HepG2 (cell line): Measurements from ENCODE around the gene ACO1. TPM values are rescaled to one million over a fixed set of nuclear protein-coding genes. Genes with fewer than 3 reads are reported as not detected.
A peak's percentile ranks its signal among the peaks of the same experiment; 100 is the strongest.

ENCODE experiments used
- ATAC-seq: fragments of 200-7000 bp; cut with Tn5 transposase; 3 replicates; pipeline ENCODE4 v1.9.1; 2020; ENCODE audit warnings: mild to moderate bottlenecking, moderate library complexity
- BruUV-seq: library from RNA; stranded (reverse); fragments of 400-500 nt; replicated peaks from 2 replicates; lab custom pipeline; 2021; lab: Mats Ljungman, UMichigan
- CTCF ChIA-PET: fragments of 300-600 bp; formaldehyde crosslinking; extraction: SDS; loops from one replicate; lab custom pipeline; 2021; ENCODE audit warnings: low total read pairs, inconsistent platforms, low intra/inter-chr PET ratio; lab: Yijun Ruan, JAX
- POLR2A ChIA-PET: fragments of 350-600 bp; sonication (Branson Sonifier 250); formaldehyde crosslinking; loops from one replicate; lab custom pipeline; 2020; ENCODE audit warnings: antibody characterized with exemption, inconsistent platforms; lab: Yijun Ruan, JAX
- DNase-seq: peaks from one replicate; pipeline ENCODE4 v3.0.0-alpha.2; 2015; ENCODE audit warnings: low spot score
- FAIRE-seq: peaks from 3 replicates; lab custom pipeline; 2011; peaks lifted over from hg19 to GRCh38; lab: Jason Lieb, UNC
- H2AFZ ChIP-seq: one replicate; pipeline ENCODE4 v1.6.1; 2011; ENCODE audit warnings: low read length, inconsistent platforms
- H3K27ac ChIP-seq: fragments of 300-600 bp; 3 replicates; pipeline ENCODE4 v1.8.0; 2011; ENCODE audit warnings: mixed run types, mild to moderate bottlenecking, mixed read lengths, low read length, inconsistent platforms; ENCODE audit not compliant: insufficient read depth; ENCODE audit errors: extremely low read length
- H3K27me3 ChIP-seq, 2 experiments: fragments of 200-600 bp in 1 of 2; 2 replicates in 1 of 2; 3 replicates in 1 of 2; pipeline versions ENCODE4 v1.6.0 to v1.8.0; 2011; ENCODE audit warnings: low read length in 2 of 2, mild to moderate bottlenecking in 2 of 2, moderate library complexity in 2 of 2, inconsistent platforms in 1 of 2; ENCODE audit not compliant: insufficient read depth in 2 of 2, control insufficient read depth in 1 of 2
- H3K36me3 ChIP-seq, 2 experiments: fragments of 200-600 bp in 1 of 2; replicated peaks in 1 of 2; 2 replicates in 1 of 2; 3 replicates in 1 of 2; pipeline versions ENCODE4 v1.5.1 to v1.8.0; 2011; ENCODE audit warnings: low read length in 2 of 2, inconsistent platforms in 1 of 2; ENCODE audit not compliant: insufficient read depth in 2 of 2, control insufficient read depth in 1 of 2
- H3K4me1 ChIP-seq: 2 replicates; pipeline ENCODE4 v1.5.1; 2012; ENCODE audit warnings: low read length, inconsistent platforms; ENCODE audit not compliant: insufficient read depth
- H3K4me2 ChIP-seq: 2 replicates; pipeline ENCODE4 v1.6.0; 2011; ENCODE audit warnings: low read depth, low read length, inconsistent platforms
- H3K4me3 ChIP-seq, 3 experiments: fragments of 200-600 bp in 1 of 3; sonication (generic), shearing (Covaris generic) in 1 of 3; replicated peaks in 1 of 3; 2 replicates each; pipeline ENCODE4 v1.5.1; 2011 to 2016; ENCODE audit warnings: low read length in 3 of 3, inconsistent platforms in 2 of 3, low read depth in 2 of 3, mild to moderate bottlenecking in 2 of 3, control low read depth in 1 of 3, mixed read lengths in 1 of 3; ENCODE audit not compliant: insufficient read depth in 1 of 3
- H3K79me2 ChIP-seq: one replicate; pipeline ENCODE4 v1.6.1; 2011; ENCODE audit warnings: low read length, inconsistent platforms; ENCODE audit not compliant: insufficient read depth
- H3K9ac ChIP-seq: 2 replicates; pipeline ENCODE4 v1.6.0; 2011; ENCODE audit warnings: mild to moderate bottlenecking, low read depth, low read length, inconsistent platforms; ENCODE audit not compliant: insufficient read depth
- H3K9me3 ChIP-seq: 2 replicates; pipeline ENCODE4 v1.5.1; 2012; ENCODE audit warnings: mild to moderate bottlenecking, low read length
- H4K20me1 ChIP-seq: 2 replicates; pipeline ENCODE4 v1.6.0; 2011; ENCODE audit warnings: inconsistent platforms, mild to moderate bottlenecking, low read length, moderate library complexity; ENCODE audit not compliant: insufficient read depth
- CENPX ChIP-seq: sonication (generic); formaldehyde crosslinking; IDR thresholded peaks from 2 replicates; pipeline ENCODE4 v1.9.0; 2021; ENCODE audit warnings: mild to moderate bottlenecking, missing genetic modification reagents, moderate library complexity
- MAFF ChIP-seq: IDR thresholded peaks from 2 replicates; pipeline ENCODE4 v1.6.1; 2011; ENCODE audit warnings: low read depth, low read length, improper control_type of control experiment
- MAFK ChIP-seq, 2 experiments: IDR thresholded peaks in 1 of 2; conservative IDR thresholded peaks in 1 of 2; 2 replicates each; pipeline ENCODE4 v1.6.1; 2011; ENCODE audit warnings: improper control_type of control experiment in 2 of 2, low read length in 2 of 2
- MLX ChIP-seq: IDR thresholded peaks from 2 replicates; pipeline ENCODE4 v1.6.1; 2016
- NFKB2 ChIP-seq: sonication (generic); formaldehyde crosslinking; IDR thresholded peaks from 2 replicates; pipeline ENCODE4 v1.4.0; 2020; ENCODE audit warnings: missing genetic modification reagents, borderline replicate concordance
- PHF5A ChIP-seq: IDR thresholded peaks from one replicate; pipeline ENCODE4 v1.6.1; 2018; ENCODE audit warnings: low read depth, missing genetic modification reagents; ENCODE audit not compliant: unreplicated experiment
- TCF12 ChIP-seq, 2 experiments: fragments of 450-650 bp in 1 of 2; sonication (generic) in 1 of 2; formaldehyde crosslinking in 1 of 2; IDR thresholded peaks; 2 replicates each; pipeline versions ENCODE4 v1.6.1 to v1.8.0; 2017 to 2022; ENCODE audit warnings: antibody characterized with exemption in 1 of 2, mild to moderate bottlenecking in 1 of 2, missing genetic modification reagents in 1 of 2, moderate library complexity in 1 of 2
- ZNF468 ChIP-seq: sonication (generic); formaldehyde crosslinking; IDR thresholded peaks from 2 replicates; pipeline ENCODE4 v1.8.0; 2022; ENCODE audit warnings: mild to moderate bottlenecking, moderate library complexity, missing genetic modification reagents
- WGBS: methylation state at CpG from one replicate; pipeline ENCODE4 v1.1.6; 2017; ENCODE audit warnings: low lambda C conversion rate; 5-methylcytosine and 5-hydroxymethylcytosine counted together
- in situ Hi-C: cut with HindIII; loops from 2 replicates; pipeline ENCODE4 v1.10.0; 2017; ENCODE audit warnings: low pct_unique_long_range_greater_than_20kb; ENCODE audit not compliant: extremely low pct_ligation_motif_present
- intact Hi-C: fragments of 100-400 bp; cut with micrococcal nuclease; formaldehyde crosslinking; loops from one replicate; pipeline ENCODE4 v1.10.0; 2022; ENCODE audit not compliant: unreplicated experiment
- polyA plus RNA-seq, 8 experiments: library from polyadenylated mRNA; depleted of rRNA in 3 of 8; stranded (reverse) in 7 of 8; unstranded in 1 of 8; fragments of >200 nt; fragmentation: Illumina TruSeq in 4 of 8; extraction: Trizol in 4 of 8; gene quantifications; 2 replicates each; pipeline versions ENCODE4 v1.2.1 to v1.2.3, GENCODE V29; 2011 to 2016; ENCODE audit warnings: low read depth in 4 of 8, missing spikeins in 1 of 8, mixed read lengths in 1 of 8; ENCODE audit not compliant: insufficient read depth in 1 of 8
- total RNA-seq, 5 experiments: library from RNA; depleted of rRNA; stranded (reverse); fragments of >200 nt; fragmentation: Illumina TruSeq; extraction: Trizol; gene quantifications; 2 replicates each; pipeline ENCODE4 v1.2.3, GENCODE V29; 2016; ENCODE audit warnings: low read depth in 1 of 5
- TF ChIP-seq, protein P1 (sequence below): sonication (generic); formaldehyde crosslinking; IDR thresholded peaks from 2 replicates; pipeline ENCODE4 v1.8.1; 2023; ENCODE audit warnings: missing genetic modification reagents, inconsistent platforms, borderline replicate concordance
- TF ChIP-seq, protein P2 (sequence below): sonication (generic); formaldehyde crosslinking; IDR thresholded peaks from 2 replicates; pipeline ENCODE4 v1.8.0; 2022; ENCODE audit warnings: missing genetic modification reagents, mild to moderate bottlenecking, borderline replicate concordance

Gene ACO1
- total and polyA plus RNA-seq, 2 of the 13 experiments (the other 11 are each of a cell fraction or from before 2014, with no cell fraction given) = 20.1 to 48.2 TPM

- in situ Hi-C loops = no loop called here
- Histone ChIP-seq H3K4me3 (no peak overlapping the region), H3K9ac (no peak overlapping the region), H4K20me1 (no peaks in the 10 kb centered on the region), H3K27ac (no peak overlapping the region), H3K9me3 (no peaks in the 10 kb centered on the region), H3K4me2 (no peak overlapping the region), H2AFZ (no peak overlapping the region), H3K27me3 (no peaks in the 10 kb centered on the region), H3K4me1 (no peaks in the 10 kb centered on the region), H3K36me3 (no peaks in the 10 kb centered on the region)
- ATAC-seq (no peak), FAIRE-seq (no peak)
- no TSS peak for BruUV-seq
- CTCF ChIA-PET = no interaction called here
- POLR2A ChIA-PET = no interaction called here
- peak; percentile 17; the same call in 1 of the 2 replicates for TF ChIP-seq MAFF
- TF ChIP-seq, protein P1, sequence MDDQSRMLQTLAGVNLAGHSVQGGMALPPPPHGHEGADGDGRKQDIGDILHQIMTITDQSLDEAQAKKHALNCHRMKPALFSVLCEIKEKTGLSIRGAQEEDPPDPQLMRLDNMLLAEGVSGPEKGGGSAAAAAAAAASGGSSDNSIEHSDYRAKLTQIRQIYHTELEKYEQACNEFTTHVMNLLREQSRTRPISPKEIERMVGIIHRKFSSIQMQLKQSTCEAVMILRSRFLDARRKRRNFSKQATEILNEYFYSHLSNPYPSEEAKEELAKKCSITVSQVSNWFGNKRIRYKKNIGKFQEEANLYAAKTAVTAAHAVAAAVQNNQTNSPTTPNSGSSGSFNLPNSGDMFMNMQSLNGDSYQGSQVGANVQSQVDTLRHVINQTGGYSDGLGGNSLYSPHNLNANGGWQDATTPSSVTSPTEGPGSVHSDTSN = no peak
- TF ChIP-seq ZNF468 (CRISPR knock-in tag) = no peak
- TF ChIP-seq NFKB2 = no peak
- TF ChIP-seq MAFK (conservative IDR thresholded peaks at IDR 0.05 in 1 of 2, IDR thresholded peaks at IDR 0.05 in 1 of 2; ENCODE audit: low read length in 2 of 2) = peak in 1 of 2 experiments; percentile 24; a peak in 1 of 4 replicates
- TF ChIP-seq TCF12 (IDR thresholded peaks at IDR 0.05) = no peak
- TF ChIP-seq TCF12 (CRISPR knock-in tag; IDR thresholded peaks at IDR 0.05) = no peak
- no peak for TF ChIP-seq CENPX (CRISPR knock-in tag)
- TF ChIP-seq, protein P2, sequence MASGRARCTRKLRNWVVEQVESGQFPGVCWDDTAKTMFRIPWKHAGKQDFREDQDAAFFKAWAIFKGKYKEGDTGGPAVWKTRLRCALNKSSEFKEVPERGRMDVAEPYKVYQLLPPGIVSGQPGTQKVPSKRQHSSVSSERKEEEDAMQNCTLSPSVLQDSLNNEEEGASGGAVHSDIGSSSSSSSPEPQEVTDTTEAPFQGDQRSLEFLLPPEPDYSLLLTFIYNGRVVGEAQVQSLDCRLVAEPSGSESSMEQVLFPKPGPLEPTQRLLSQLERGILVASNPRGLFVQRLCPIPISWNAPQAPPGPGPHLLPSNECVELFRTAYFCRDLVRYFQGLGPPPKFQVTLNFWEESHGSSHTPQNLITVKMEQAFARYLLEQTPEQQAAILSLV (CRISPR knock-in tag) = no peak
- no peak for TF ChIP-seq PHF5A
- no peak for TF ChIP-seq MLX (CRISPR knock-in tag)
- TF ChIP-seq, all 625 proteins: peak for 2
- intact Hi-C loops = no loop called here
- DNase-seq = no peak
- 37% methylated on average over 5 of the region's 5 CpGs for WGBS
- no peaks in the 10 kb centered on the region for H3K79me2 ChIP-seq
These were observed 23.3 kb upstream of the ACO1 start for GRCh38 chr9:32360983-32361673.
